Measurements from ENCODE around the gene CXorf49B. TPM values are rescaled to one million over a fixed set of nuclear protein-coding genes. Genes with fewer than 3 reads are reported as not detected.

CXorf49B gene
- total RNA-seq, 1 donor from 2014 or later: not detected

DNA sequence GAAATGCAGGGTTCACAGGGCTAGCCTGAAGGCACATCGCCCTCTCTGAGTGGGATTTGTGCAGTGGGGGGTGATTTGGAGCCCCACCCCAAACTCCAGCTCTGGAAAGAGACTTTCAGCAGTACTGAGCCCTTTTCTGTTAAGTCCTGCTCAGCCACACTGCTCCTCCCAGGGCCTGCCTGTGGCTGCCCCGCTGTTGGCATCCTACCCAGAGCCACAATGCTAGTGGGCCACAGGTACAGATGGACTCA is 52.7 kb downstream of the CXorf49B start:
- H3K27me3 ChIP-seq (ENCODE audit: low read depth): no peaks in the 10 kb centered on the region
- no peak overlapping the region for H3K4me3 ChIP-seq
- H3K9me3 ChIP-seq (replicated peaks): no peaks in the 10 kb centered on the region
- intact Hi-C loops (cut with micrococcal nuclease): no loop called here
- H3K36me3 ChIP-seq: no peaks in the 10 kb centered on the region
- H3K27ac ChIP-seq (replicated peaks): no peak overlapping the region
- TF ChIP-seq, protein P1, sequence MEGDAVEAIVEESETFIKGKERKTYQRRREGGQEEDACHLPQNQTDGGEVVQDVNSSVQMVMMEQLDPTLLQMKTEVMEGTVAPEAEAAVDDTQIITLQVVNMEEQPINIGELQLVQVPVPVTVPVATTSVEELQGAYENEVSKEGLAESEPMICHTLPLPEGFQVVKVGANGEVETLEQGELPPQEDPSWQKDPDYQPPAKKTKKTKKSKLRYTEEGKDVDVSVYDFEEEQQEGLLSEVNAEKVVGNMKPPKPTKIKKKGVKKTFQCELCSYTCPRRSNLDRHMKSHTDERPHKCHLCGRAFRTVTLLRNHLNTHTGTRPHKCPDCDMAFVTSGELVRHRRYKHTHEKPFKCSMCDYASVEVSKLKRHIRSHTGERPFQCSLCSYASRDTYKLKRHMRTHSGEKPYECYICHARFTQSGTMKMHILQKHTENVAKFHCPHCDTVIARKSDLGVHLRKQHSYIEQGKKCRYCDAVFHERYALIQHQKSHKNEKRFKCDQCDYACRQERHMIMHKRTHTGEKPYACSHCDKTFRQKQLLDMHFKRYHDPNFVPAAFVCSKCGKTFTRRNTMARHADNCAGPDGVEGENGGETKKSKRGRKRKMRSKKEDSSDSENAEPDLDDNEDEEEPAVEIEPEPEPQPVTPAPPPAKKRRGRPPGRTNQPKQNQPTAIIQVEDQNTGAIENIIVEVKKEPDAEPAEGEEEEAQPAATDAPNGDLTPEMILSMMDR (IDR thresholded peaks at IDR 0.05; ENCODE audit: borderline replicate concordance): no peak
- H3K4me1 ChIP-seq: no peaks in the 10 kb centered on the region
- no peak for DNase-seq

Other genes with a start within 250 kb of the CXorf49B start
- gene OGT, start 230.2 kb upstream of the CXorf49B start, total RNA-seq: 83.8 TPM
- gene GCNA, start 184.9 kb upstream of the CXorf49B start, total RNA-seq: 1.4 TPM
- gene CXCR3, start 144.8 kb upstream of the CXorf49B start, total RNA-seq: not detected
- gene CXorf49, start 45.1 kb upstream of the CXorf49B start, total RNA-seq: not detected
- 3.8 TPM for gene NHSL2, start 147.5 kb downstream of the CXorf49B start, total RNA-seq